IMR-90 (cell line): Measurements from ENCODE around the gene RYR1. TPM values are rescaled to one million over a fixed set of nuclear protein-coding genes. Genes with fewer than 3 reads are reported as not detected.

Source experiments
- ATAC-seq: fragments of 200-7000 bp; cut with Tn5 transposase; 2 replicates; pipeline ENCODE4 v1.9.1; 2020; ENCODE audit warnings: low read depth, mild to moderate bottlenecking, moderate library complexity
- BruUV-seq: library from RNA; stranded (reverse); fragments of 400-500 nt; replicated peaks from 2 replicates; lab custom pipeline; 2021; lab: Mats Ljungman, UMichigan
- CTCF ChIA-PET: fragments of 300-600 bp; formaldehyde crosslinking; extraction: SDS; loops from one replicate; lab custom pipeline; 2021; ENCODE audit warnings: antibody characterized with exemption; lab: Yijun Ruan, JAX
- POLR2A ChIA-PET: fragments of 300-600 bp; sonication (Branson Sonifier 250); formaldehyde crosslinking; loops from one replicate; lab custom pipeline; 2022; ENCODE audit warnings: antibody characterized with exemption; ENCODE audit not compliant: unreplicated experiment; lab: Charles Lee
- DNase-seq: peaks from one replicate; pipeline ENCODE4 v3.0.0; 2013
- H2AFZ ChIP-seq: replicated peaks from 2 replicates; pipeline ENCODE3; 2013; ENCODE audit warnings: low read length, mild to moderate bottlenecking; ENCODE audit not compliant: poor library complexity
- H2AK5ac ChIP-seq: 2 replicates; pipeline ENCODE4 v1.6.1; 2013; ENCODE audit warnings: low read depth, low read length, inconsistent platforms
- H2AK9ac ChIP-seq: replicated peaks from 2 replicates; pipeline ENCODE3; 2013; ENCODE audit warnings: mild to moderate bottlenecking, low read depth, low read length, moderate library complexity; ENCODE audit not compliant: poor library complexity
- H2BK120ac ChIP-seq: 2 replicates; pipeline ENCODE4 v1.6.1; 2013; ENCODE audit warnings: low read depth, low read length, inconsistent platforms
- H2BK15ac ChIP-seq: 3 replicates; pipeline ENCODE4 v1.6.1; 2013; ENCODE audit warnings: low read depth, low read length, inconsistent platforms
- H2BK20ac ChIP-seq: 2 replicates; pipeline ENCODE4 v1.6.1; 2013; ENCODE audit warnings: low read depth, mild to moderate bottlenecking, inconsistent platforms, low read length, moderate library complexity
- H2BK5ac ChIP-seq: 2 replicates; pipeline ENCODE4 v1.6.1; 2013; ENCODE audit warnings: mild to moderate bottlenecking, low read depth, low read length, inconsistent platforms; ENCODE audit not compliant: poor library complexity, severe bottlenecking
- H3K14ac ChIP-seq: replicated peaks from 2 replicates; pipeline ENCODE4 v1.6.1; 2013; ENCODE audit warnings: low read depth, low read length, inconsistent platforms
- H3K18ac ChIP-seq: 2 replicates; pipeline ENCODE4 v1.6.1; 2013; ENCODE audit warnings: low read depth, low read length, control low read depth
- H3K23ac ChIP-seq: 2 replicates; pipeline ENCODE4 v1.6.1; 2013; ENCODE audit warnings: low read depth, low read length, inconsistent platforms
- H3K27ac ChIP-seq: 2 replicates; pipeline ENCODE4 v1.5.1; 2013; ENCODE audit warnings: mild to moderate bottlenecking, control low read depth, low read length; ENCODE audit not compliant: insufficient read depth
- H3K27me3 ChIP-seq: 2 replicates; pipeline ENCODE4 v1.6.1; 2013; ENCODE audit warnings: low read length; ENCODE audit not compliant: control insufficient read depth, insufficient read depth
- H3K36me3 ChIP-seq: 2 replicates; pipeline ENCODE4 v1.6.1; 2013; ENCODE audit warnings: low read length, mixed read lengths; ENCODE audit not compliant: control insufficient read depth, insufficient read depth
- H3K4ac ChIP-seq: 2 replicates; pipeline ENCODE4 v1.6.1; 2013; ENCODE audit warnings: low read depth, low read length, inconsistent platforms
- H3K4me1 ChIP-seq: 2 replicates; pipeline ENCODE4 v1.6.1; 2013; ENCODE audit warnings: low read length, mixed read lengths; ENCODE audit not compliant: control insufficient read depth, insufficient read depth
- H3K4me2 ChIP-seq: 2 replicates; pipeline ENCODE4 v1.6.1; 2013; ENCODE audit warnings: low read depth, mild to moderate bottlenecking, control low read depth, low read length, moderate library complexity
- H3K4me3 ChIP-seq: 2 replicates; pipeline ENCODE4 v1.5.1; 2013; ENCODE audit warnings: low read depth, mild to moderate bottlenecking, control low read depth, low read length, moderate library complexity; ENCODE audit not compliant: insufficient read depth
- H3K56ac ChIP-seq: 2 replicates; pipeline ENCODE4 v1.6.1; 2013; ENCODE audit warnings: low read length, inconsistent platforms; ENCODE audit not compliant: insufficient read depth; ENCODE audit errors: extremely low read depth
- H3K79me1 ChIP-seq, 2 experiments: 2 replicates each; pipeline ENCODE4 v1.6.1; 2013; ENCODE audit warnings: low read length in 2 of 2, inconsistent platforms in 1 of 2, low read depth in 1 of 2
- H3K9ac ChIP-seq: 2 replicates; pipeline ENCODE4 v1.6.1; 2013; ENCODE audit warnings: low read depth, low read length, control low read depth
- H3K9me1 ChIP-seq: 2 replicates; pipeline ENCODE4 v1.6.1; 2013; ENCODE audit warnings: low read length, inconsistent platforms; ENCODE audit not compliant: insufficient read depth
- H3K9me3 ChIP-seq: 2 replicates; pipeline ENCODE4 v1.6.1; 2013; ENCODE audit warnings: low read length; ENCODE audit not compliant: control insufficient read depth, insufficient read depth
- H4K20me1 ChIP-seq: 2 replicates; pipeline ENCODE4 v1.6.1; 2013; ENCODE audit warnings: low read length, inconsistent platforms; ENCODE audit not compliant: insufficient read depth
- H4K5ac ChIP-seq: 2 replicates; pipeline ENCODE4 v1.6.1; 2013; ENCODE audit warnings: mild to moderate bottlenecking, low read depth, low read length, control low read depth
- H4K8ac ChIP-seq, 2 experiments: 2 replicates each; pipeline ENCODE4 v1.6.1; 2013; ENCODE audit warnings: low read depth in 2 of 2, low read length in 2 of 2, control low read depth in 1 of 2, inconsistent platforms in 1 of 2
- H4K91ac ChIP-seq: 2 replicates; pipeline ENCODE4 v1.6.1; 2013; ENCODE audit warnings: low read depth, low read length, inconsistent platforms; ENCODE audit not compliant: insufficient read depth
- BHLHE40 ChIP-seq: fragments of 150-350 bp; IDR thresholded peaks from 2 replicates; pipeline ENCODE4 v1.6.1; 2016; ENCODE audit warnings: mild to moderate bottlenecking, low read depth, low read length
- CEBPB ChIP-seq: IDR thresholded peaks from 2 replicates; pipeline ENCODE4 v1.6.1; 2012; ENCODE audit warnings: low read depth, low read length, improper control_type of control experiment
- CHD1 ChIP-seq: IDR thresholded peaks from 2 replicates; pipeline ENCODE4 v1.6.1; 2012; ENCODE audit warnings: low read depth, low read length, improper control_type of control experiment
- FOS ChIP-seq: fragments of 150-350 bp; IDR thresholded peaks from 2 replicates; pipeline ENCODE4 v1.6.1; 2016; ENCODE audit warnings: low read depth, low read length
- MAFK ChIP-seq: IDR thresholded peaks from 2 replicates; pipeline ENCODE4 v1.6.1; 2012; ENCODE audit warnings: low read depth, low read length, improper control_type of control experiment
- MAZ ChIP-seq: IDR thresholded peaks from 2 replicates; pipeline ENCODE4 v1.6.1; 2012; ENCODE audit warnings: low read depth, mild to moderate bottlenecking, low read length, improper control_type of control experiment, moderate library complexity, borderline replicate concordance
- MXI1 ChIP-seq: IDR thresholded peaks from 2 replicates; pipeline ENCODE4 v1.6.1; 2012; ENCODE audit warnings: low read depth, mild to moderate bottlenecking, low read length, moderate library complexity, borderline replicate concordance
- NFE2L2 ChIP-seq: fragments of 150-350 bp; IDR thresholded peaks from 2 replicates; pipeline ENCODE4 v1.6.1; 2016; ENCODE audit warnings: low read depth, mild to moderate bottlenecking, low read length
- POLR2A ChIP-seq: IDR thresholded peaks from 2 replicates; pipeline ENCODE4 v1.6.1; 2012; ENCODE audit warnings: mild to moderate bottlenecking, low read depth, low read length
- RAD21 ChIP-seq: IDR thresholded peaks from 2 replicates; pipeline ENCODE4 v1.6.1; 2012; ENCODE audit warnings: low read length, improper control_type of control experiment
- RCOR1 ChIP-seq: IDR thresholded peaks from 2 replicates; pipeline ENCODE4 v1.6.1; 2012; ENCODE audit warnings: mild to moderate bottlenecking, low read length, improper control_type of control experiment; ENCODE audit not compliant: insufficient replicate concordance
- RFX5 ChIP-seq: IDR thresholded peaks from 2 replicates; pipeline ENCODE4 v1.8.0; 2012; ENCODE audit warnings: low read depth, mild to moderate bottlenecking, low read length, moderate library complexity
- SMC3 ChIP-seq: fragments of 150-350 bp; IDR thresholded peaks from 2 replicates; pipeline ENCODE4 v1.6.1; 2016; ENCODE audit warnings: low read depth, mild to moderate bottlenecking, antibody characterized with exemption, low read length, moderate library complexity
- WGBS, 2 experiments: methylation state at CpG; one replicate each; pipeline versions ENCODE4 v1.1.5 to v1.1.7; 2013; ENCODE audit warnings: missing lambda C conversion rate in 2 of 2; ENCODE audit not compliant: insufficient read length in 1 of 2; ENCODE audit errors: extremely low coverage in 2 of 2; 5-methylcytosine and 5-hydroxymethylcytosine counted together
- dilution Hi-C: fragments of 300-500 bp; cut with HindIII; formaldehyde crosslinking; loops from one replicate; pipeline ENCODE4 v1.14.3; 2018; ENCODE audit warnings: low sequenced_read_pairs; ENCODE audit not compliant: unreplicated experiment
- in situ Hi-C: fragments of 300-500 bp; cut with MboI; formaldehyde crosslinking; loops from 3 replicates; pipeline ENCODE4 v1.14.3; 2019; ENCODE audit warnings: low sequenced_read_pairs, inconsistent platforms, mixed read lengths
- intact Hi-C: fragments of 100-400 bp; cut with micrococcal nuclease; formaldehyde crosslinking; loops from 2 replicates; pipeline ENCODE4 v1.10.0; 2022
- polyA plus RNA-seq, 3 experiments: library from polyadenylated mRNA; depleted of rRNA; stranded (reverse); fragments of >200 nt; gene quantifications; 2 replicates each; pipeline ENCODE4 v1.2.3, GENCODE V29; 2012; ENCODE audit warnings: low replicate concordance in 1 of 3
- total RNA-seq: library from RNA; depleted of rRNA; stranded (reverse); fragments of >200 nt; gene quantifications from 2 replicates; pipeline ENCODE4 v1.2.3, GENCODE V29; 2012
- TF ChIP-seq, protein P1 (sequence below): fragments of 150-350 bp; IDR thresholded peaks from 2 replicates; pipeline ENCODE4 v1.6.1; 2016; ENCODE audit warnings: low read depth, mild to moderate bottlenecking, low read length, moderate library complexity, borderline replicate concordance
- TF ChIP-seq, protein P2 (sequence below): fragments of 150-350 bp; IDR thresholded peaks from 2 replicates; pipeline ENCODE4 v1.6.1; 2017; ENCODE audit warnings: mild to moderate bottlenecking, antibody characterized with exemption, low read length, low read depth
- TF ChIP-seq, protein P3 (sequence below): conservative IDR thresholded peaks from 2 replicates; pipeline ENCODE4 v1.5.1; 2012; ENCODE audit warnings: mild to moderate bottlenecking, low read depth, low read length, improper control_type of control experiment

RYR1 gene
- total and polyA plus RNA-seq, 2 of the 4 experiments (the other 2 are of a cell fraction): not detected

DNA sequence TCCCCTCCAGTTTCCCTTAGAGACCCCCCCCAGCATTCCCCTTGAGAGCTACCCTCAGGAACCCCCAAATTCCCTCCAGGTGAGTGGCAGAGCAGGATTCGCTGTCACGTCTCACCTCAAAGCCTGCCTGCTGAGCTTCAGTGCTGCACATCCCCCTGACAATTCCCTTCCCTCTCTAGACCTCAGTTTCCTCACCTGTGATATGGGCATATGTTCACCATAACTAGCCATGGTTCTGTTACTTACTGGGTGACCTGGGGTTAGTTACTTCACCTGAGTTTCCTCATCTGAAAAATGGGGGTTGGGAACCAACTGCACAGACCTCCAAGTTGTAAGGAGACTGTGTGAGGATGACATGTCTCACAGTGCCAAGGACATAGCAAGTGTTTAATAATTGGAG lies 75.5 kb downstream of the RYR1 start:
- no peak overlapping the region for H4K8ac ChIP-seq
- H4K91ac ChIP-seq: no peak overlapping the region
- no CpG with 5 or more reads among the region's 2 CpGs for WGBS, 2 experiments
- dilution Hi-C loops (no loop called here), in situ Hi-C loops (no loop called here), intact Hi-C loops (no loop called here)
- POLR2A ChIA-PET: no interaction called here
- no peak overlapping the region for H2AFZ ChIP-seq
- H3K9ac ChIP-seq: no peak overlapping the region
- H3K4me2 ChIP-seq: no peak overlapping the region
- H3K27me3 ChIP-seq: peaks cover 14% of the 10 kb centered on the region
- no peak overlapping the region for H3K18ac ChIP-seq
- H3K79me1 ChIP-seq: no peaks in the 10 kb centered on the region
- H3K14ac ChIP-seq: no peak overlapping the region
- no peak overlapping the region; the same call in 1 of the 2 replicates for H3K23ac ChIP-seq
- H3K9me1 ChIP-seq: no peaks in the 10 kb centered on the region
- H3K36me3 ChIP-seq: no peaks in the 10 kb centered on the region
- no peaks in the 10 kb centered on the region for H4K20me1 ChIP-seq
- H3K27ac ChIP-seq: no peak overlapping the region
- no peak overlapping the region for H2BK15ac ChIP-seq
- DNase-seq: no peak
- no peak overlapping the region for H3K56ac ChIP-seq
- no peak overlapping the region for H2BK120ac ChIP-seq
- no peak overlapping the region for H3K4me3 ChIP-seq
- H3K4ac ChIP-seq: no peak overlapping the region
- no peaks in the 10 kb centered on the region for H3K9me3 ChIP-seq
- BruUV-seq: no TSS peak
- no peak overlapping the region for H2AK9ac ChIP-seq
- H2AK5ac ChIP-seq: no peak overlapping the region
- H4K5ac ChIP-seq: no peak overlapping the region
- no peak overlapping the region for H2BK5ac ChIP-seq
- ATAC-seq: no peak
- no peaks in the 10 kb centered on the region for H3K4me1 ChIP-seq
- no peak overlapping the region for H2BK20ac ChIP-seq
- TF ChIP-seq MAFK: no peak
- TF ChIP-seq FOS: no peak
- no peak for TF ChIP-seq RFX5
- no peak for TF ChIP-seq MAZ
- no peak for TF ChIP-seq NFE2L2
- no peak for TF ChIP-seq BHLHE40
- no peak for TF ChIP-seq POLR2A
- TF ChIP-seq, protein P1, sequence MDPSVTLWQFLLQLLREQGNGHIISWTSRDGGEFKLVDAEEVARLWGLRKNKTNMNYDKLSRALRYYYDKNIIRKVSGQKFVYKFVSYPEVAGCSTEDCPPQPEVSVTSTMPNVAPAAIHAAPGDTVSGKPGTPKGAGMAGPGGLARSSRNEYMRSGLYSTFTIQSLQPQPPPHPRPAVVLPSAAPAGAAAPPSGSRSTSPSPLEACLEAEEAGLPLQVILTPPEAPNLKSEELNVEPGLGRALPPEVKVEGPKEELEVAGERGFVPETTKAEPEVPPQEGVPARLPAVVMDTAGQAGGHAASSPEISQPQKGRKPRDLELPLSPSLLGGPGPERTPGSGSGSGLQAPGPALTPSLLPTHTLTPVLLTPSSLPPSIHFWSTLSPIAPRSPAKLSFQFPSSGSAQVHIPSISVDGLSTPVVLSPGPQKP: no peak
- TF ChIP-seq, protein P2, sequence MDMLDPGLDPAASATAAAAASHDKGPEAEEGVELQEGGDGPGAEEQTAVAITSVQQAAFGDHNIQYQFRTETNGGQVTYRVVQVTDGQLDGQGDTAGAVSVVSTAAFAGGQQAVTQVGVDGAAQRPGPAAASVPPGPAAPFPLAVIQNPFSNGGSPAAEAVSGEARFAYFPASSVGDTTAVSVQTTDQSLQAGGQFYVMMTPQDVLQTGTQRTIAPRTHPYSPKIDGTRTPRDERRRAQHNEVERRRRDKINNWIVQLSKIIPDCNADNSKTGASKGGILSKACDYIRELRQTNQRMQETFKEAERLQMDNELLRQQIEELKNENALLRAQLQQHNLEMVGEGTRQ: no peak
- no peak for TF ChIP-seq CHD1
- no peak for TF ChIP-seq MXI1
- no peak for TF ChIP-seq RCOR1
- TF ChIP-seq CEBPB: no peak
- TF ChIP-seq, protein P3, sequence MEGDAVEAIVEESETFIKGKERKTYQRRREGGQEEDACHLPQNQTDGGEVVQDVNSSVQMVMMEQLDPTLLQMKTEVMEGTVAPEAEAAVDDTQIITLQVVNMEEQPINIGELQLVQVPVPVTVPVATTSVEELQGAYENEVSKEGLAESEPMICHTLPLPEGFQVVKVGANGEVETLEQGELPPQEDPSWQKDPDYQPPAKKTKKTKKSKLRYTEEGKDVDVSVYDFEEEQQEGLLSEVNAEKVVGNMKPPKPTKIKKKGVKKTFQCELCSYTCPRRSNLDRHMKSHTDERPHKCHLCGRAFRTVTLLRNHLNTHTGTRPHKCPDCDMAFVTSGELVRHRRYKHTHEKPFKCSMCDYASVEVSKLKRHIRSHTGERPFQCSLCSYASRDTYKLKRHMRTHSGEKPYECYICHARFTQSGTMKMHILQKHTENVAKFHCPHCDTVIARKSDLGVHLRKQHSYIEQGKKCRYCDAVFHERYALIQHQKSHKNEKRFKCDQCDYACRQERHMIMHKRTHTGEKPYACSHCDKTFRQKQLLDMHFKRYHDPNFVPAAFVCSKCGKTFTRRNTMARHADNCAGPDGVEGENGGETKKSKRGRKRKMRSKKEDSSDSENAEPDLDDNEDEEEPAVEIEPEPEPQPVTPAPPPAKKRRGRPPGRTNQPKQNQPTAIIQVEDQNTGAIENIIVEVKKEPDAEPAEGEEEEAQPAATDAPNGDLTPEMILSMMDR: no peak
- TF ChIP-seq RAD21: no peak
- no peak for TF ChIP-seq SMC3
- CTCF ChIA-PET: no interaction called here
